Stimulated activated CD8-positive, alpha-beta memory T cell treated with anti-CD3 and anti-CD28 coated beads, Interleukin-15, amount 100 ng/mL, for 1 hour (primary cell): ENCODE measurements around the gene BLZF1.
"Not testable (repeated sequence)": the region's sequence is repeated elsewhere in the genome, so short reads cannot be mapped to it uniquely, and the experiment has no call there.

Experiments used
- DNase-seq: peaks from one replicate; pipeline ENCODE4 v3.0.0-alpha.2; 2020; ENCODE audit warnings: low read depth

BLZF1 gene

GRCh38 chr1:169360415-169360814 is 7.6 kb upstream of the BLZF1 start:
- DNase-seq: no peak

- no peak for DNase-seq
Observed at GRCh38 chr1:169361281-169361680, 6.7 kb upstream of the BLZF1 start.

- DNase-seq: no peak
Observed at GRCh38 chr1:169363046-169363730, 4.8 kb upstream of the BLZF1 start.

- no peak for DNase-seq
Observed at GRCh38 chr1:169364948-169365347, 3.0 kb upstream of the BLZF1 start.

GRCh38 chr1:169367096-169367685 is 804 bp upstream of the BLZF1 start:
- no peak for DNase-seq

- peak; percentile 2 for DNase-seq
Observed at GRCh38 chr1:169368406-169368769, 393 bp downstream of the BLZF1 start.

- DNase-seq: no peak
Observed at GRCh38 chr1:169371404-169371803, 3.4 kb downstream of the BLZF1 start.

- DNase-seq: no peak
Observed at GRCh38 chr1:169381162-169381561, 13.2 kb downstream of the BLZF1 start.

GRCh38 chr1:169383449-169383848 is 15.5 kb downstream of the BLZF1 start:
- DNase-seq: no peak

- DNase-seq: no peak
Observed at GRCh38 chr1:169387399-169387798, 19.4 kb downstream of the BLZF1 start.

- DNase-seq: no peak
Observed at GRCh38 chr1:169390303-169390702, 22.3 kb downstream of the BLZF1 start.

GRCh38 chr1:169392406-169392805 is 24.4 kb downstream of the BLZF1 start:
- no peak for DNase-seq

- no peak for DNase-seq
Observed at GRCh38 chr1:169395955-169396354, 28.0 kb downstream of the BLZF1 start.

GRCh38 chr1:169402578-169402977 is 34.6 kb downstream of the BLZF1 start:
- not testable (repeated sequence) for DNase-seq

GRCh38 chr1:169408340-169408739 is 40.3 kb downstream of the BLZF1 start:
- DNase-seq: not testable (repeated sequence)

- no peak for DNase-seq
Observed at GRCh38 chr1:169414952-169415351, 47.0 kb downstream of the BLZF1 start.

GRCh38 chr1:169421309-169421708 is 53.3 kb downstream of the BLZF1 start:
- no peak for DNase-seq

- DNase-seq: no peak
Observed at GRCh38 chr1:169426174-169426705, 58.2 kb downstream of the BLZF1 start.

GRCh38 chr1:169427081-169427641 is 59.2 kb downstream of the BLZF1 start, which contains the start of gene CCDC181:
TSS of gene CCDC181 (minus strand) at chr1:169427474. CDS start at chr1:169424927, 2,547 bp downstream.
- DNase-seq: peak; percentile 11
